ENCODE measurements around the gene ADAMTS2. TPM values are rescaled to one million over a fixed set of nuclear protein-coding genes. Genes with fewer than 3 reads are reported as not detected.

The ADAMTS2 gene
- total and polyA plus RNA-seq, 2 of the 8 experiments (the other 6 are each of a cell fraction or from before 2014, with no cell fraction given), result 6.6 to 7.3 TPM

GRCh38 chr5:179347581-179347980 is 2.3 kb upstream of the ADAMTS2 start:
- peaks cover 3 to 15% (median 9%) of the 10 kb centered on the region in 4 experiments for H3K4me1 ChIP-seq (replicated peaks in 1 of 4; ENCODE audit: control insufficient read depth in 3 of 4, insufficient read depth in 4 of 4, low read length in 3 of 4)
- 96% methylated on average over 2 of the region's 2 CpGs; no CpG with 5 or more reads in 1 of the 2 experiments for WGBS, 2 experiments (ENCODE audit: extremely low coverage in 1 of 2, insufficient coverage in 1 of 2, insufficient read length in 1 of 2, insufficient replicate concordance in 2 of 2, low coverage in 1 of 2, low lambda C conversion rate in 2 of 2, missing lambda C conversion rate in 1 of 2)
- no peak overlapping the region for H2BK120ac ChIP-seq (replicated peaks; ENCODE audit: low read depth, low read length)
- CTCF ChIA-PET (ENCODE audit: partially characterized antibody), result interaction anchor here (1.8 kb wide), 1 partner anchor 146 kb away, joined by 9 read pairs; no protein-coding TSS in a partner anchor
- no peak for TF ChIP-seq POU5F1 (IDR thresholded peaks at IDR 0.05; ENCODE audit: low read depth, low read length)
- no peak for TF ChIP-seq RAD21 (IDR thresholded peaks at IDR 0.05 in 1 of 2, conservative IDR thresholded peaks at IDR 0.05 in 1 of 2; ENCODE audit: low read depth in 2 of 2, low read length in 2 of 2)
- H3K27ac ChIP-seq (ENCODE audit: low read depth, low read length), result no peak overlapping the region
- H3K4ac ChIP-seq (replicated peaks; ENCODE audit: insufficient read length, low read depth, low read length), result no peak overlapping the region
- no peak overlapping the region for H3K4me2 ChIP-seq (ENCODE audit: insufficient read depth in 1 of 2, low read depth in 2 of 2, low read length in 2 of 2)
- POLR2A ChIA-PET (ENCODE audit: partially characterized antibody), result no interaction called here
- no peak for DNase-seq (ENCODE audit: low read depth in 1 of 2, low spot score in 2 of 2)
- no peak overlapping the region for H4K91ac ChIP-seq (replicated peaks; ENCODE audit: insufficient read length, low read length)
- no peak for FAIRE-seq
- no peaks in the 10 kb centered on the region for H3K9me3 ChIP-seq (ENCODE audit: insufficient read depth in 2 of 2, low read depth in 1 of 2, low read length in 1 of 2)
- H2BK12ac ChIP-seq (ENCODE audit: low read depth, low read length), result no peak overlapping the region
- H4K8ac ChIP-seq (ENCODE audit: extremely low read depth, insufficient read depth, low read length), result no peak overlapping the region
- H3K4me3 ChIP-seq (ENCODE audit: extremely low read depth in 1 of 4, insufficient read depth in 2 of 4, low read depth in 3 of 4, low read length in 4 of 4), result no peak overlapping the region
- H2AFZ ChIP-seq (ENCODE audit: low read length), result no peak overlapping the region
- H3K18ac ChIP-seq (ENCODE audit: extremely low read depth, low read length), result no peak overlapping the region
- H3K79me2 ChIP-seq (ENCODE audit: control insufficient read depth in 1 of 2, insufficient read depth in 2 of 2, low read length in 2 of 2), result no peaks in the 10 kb centered on the region
- no peak overlapping the region for H3K23ac ChIP-seq (ENCODE audit: insufficient read length)
- H2AK5ac ChIP-seq (ENCODE audit: low read depth, low read length), result no peak overlapping the region
- peaks cover 0 to 3% of the 10 kb centered on the region in 2 experiments for H4K20me1 ChIP-seq (replicated peaks in 1 of 2; ENCODE audit: control insufficient read depth in 1 of 2, insufficient read depth in 2 of 2, low read length in 2 of 2)
- H3K9ac ChIP-seq (replicated peaks in 1 of 4; ENCODE audit: extremely low read depth in 1 of 4, low read depth in 3 of 4, low read length in 3 of 4), result no peak overlapping the region
- no peak overlapping the region for H2BK5ac ChIP-seq (ENCODE audit: low read depth, low read length)
- no peaks in the 10 kb centered on the region for H3K79me1 ChIP-seq (ENCODE audit: low read depth, low read length)
- H3K36me3 ChIP-seq (ENCODE audit: control insufficient read depth in 2 of 4, insufficient read depth in 4 of 4, low read length in 3 of 4), result no peaks in the 10 kb centered on the region
- no peak overlapping the region for H3K56ac ChIP-seq (replicated peaks; ENCODE audit: insufficient read length, low read depth, low read length)
- peaks cover 11 to 47% (median 37%) of the 10 kb centered on the region in 4 experiments for H3K27me3 ChIP-seq (replicated peaks in 1 of 4; ENCODE audit: control insufficient read depth in 3 of 4, extremely low read depth in 1 of 4, insufficient read depth in 3 of 4, low read length in 3 of 4)
- H2BK15ac ChIP-seq (ENCODE audit: low read length), result no peak overlapping the region
- H3K23me2 ChIP-seq (ENCODE audit: low read depth, low read length), result peaks cover 23% of the 10 kb centered on the region
- no peak overlapping the region for H3K14ac ChIP-seq (ENCODE audit: insufficient read length)
- H2BK20ac ChIP-seq (ENCODE audit: low read length), result no peak overlapping the region
- H4K5ac ChIP-seq (ENCODE audit: insufficient read length, low read depth, low read length), result no peak overlapping the region
